Left cardiac atrium (tissue), 4 donors: ENCODE results near the gene STOML2. TPM values are rescaled to one million over a fixed set of nuclear protein-coding genes. Genes with fewer than 3 reads are reported as not detected.
A peak's percentile ranks its signal among the peaks of the same experiment; 100 is the strongest.

Experiments used
- ATAC-seq, 2 donors: fragments of 200-7000 bp; cut with Tn5 transposase; one replicate each; pipeline ENCODE4 v1.9.1; 2020; ENCODE audit warnings: mild to moderate bottlenecking in 2 of 2, moderate library complexity in 2 of 2
- DNase-seq: peaks from one replicate; pipeline ENCODE4 v3.0.0-alpha.2; 2020
- intact Hi-C, 2 donors: fragments of 100-400 bp; cut with DNase I; formaldehyde crosslinking; loops; one replicate each; pipeline versions ENCODE4 v1.14.1 to v1.15.1; 2022 to 2023
- total RNA-seq, 2 donors: library from RNA; stranded (reverse); fragmentation: NEBNext Ultra II Directional; extraction: Animal tissue kit (Norgen Biotek cat#: 25700); gene quantifications; one replicate each; pipeline ENCODE4 v1.2.1, GENCODE V29; 2021
- donor health status: DM: no; HTN: yes; CAD: no.
- donor health status: DM: no; HTN: yes; CAD: no; lungs with severe emphysema.
- donor health status: DM: yes; HTN: yes; CAD: no.
- donor health status: Dilated cardiomyopathy.

The STOML2 gene
- total RNA-seq, 2 donors from 2014 or later: 95.7 to 97.4 TPM

- DNase-seq (no peak), ATAC-seq (no peak)
- intact Hi-C loops: loop anchor here in 1 of 2 donors (10.0 kb wide), 1 partner anchor 83 kb away; no protein-coding TSS in a partner anchor
These were observed 24.9 kb downstream of the STOML2 start for GRCh38 chr9:35078066-35078465.

GRCh38 chr9:35076848-35077247 is 26.1 kb downstream of the STOML2 start:
- intact Hi-C loops: loop anchor here in 1 of 2 donors (10.0 kb wide), 1 partner anchor 82 kb away; no protein-coding TSS in a partner anchor
- DNase-seq (no peak), ATAC-seq (no peak)

GRCh38 chr9:35075358-35075757 is 27.6 kb downstream of the STOML2 start:
- intact Hi-C loops: loop anchor here in 1 of 2 donors (10.0 kb wide), 1 partner anchor 81 kb away; no protein-coding TSS in a partner anchor
- DNase-seq (no peak), ATAC-seq (no peak)

- DNase-seq (no peak), ATAC-seq (no peak)
- intact Hi-C loops: loop anchor here in 1 of 2 donors (10.0 kb wide), 1 partner anchor 80 kb away; no protein-coding TSS in a partner anchor
These were observed 28.1 kb downstream of the STOML2 start for GRCh38 chr9:35074791-35075190.

GRCh38 chr9:35074141-35074540 is 28.8 kb downstream of the STOML2 start:
- ATAC-seq: no peak
- intact Hi-C loops: loop anchor here in 1 of 2 donors (10.0 kb wide), 1 partner anchor 79 kb away; no protein-coding TSS in a partner anchor
- DNase-seq: no peak

GRCh38 chr9:35073279-35073612 is 29.7 kb downstream of the STOML2 start:
- intact Hi-C loops: loop anchor here in 1 of 2 donors (2.0 to 10.0 kb wide), 2 partner anchors 30 to 78 kb away; partner anchors contain the start of gene STOML2
- no peak for ATAC-seq
- no peak for DNase-seq

GRCh38 chr9:35072461-35073278 is 30.3 kb downstream of the STOML2 start, which contains the start of gene VCP:
Gene VCP (minus strand): TSS chr9:35072625. CDS start chr9:35072353, 272 bp downstream.
- DNase-seq (peak; percentile 99), ATAC-seq (peak; percentile 96)
- intact Hi-C loops: loop anchor here in 1 of 2 donors (2.0 to 10.0 kb wide), 2 partner anchors 30 to 78 kb away; partner anchors contain the start of gene STOML2

GRCh38 chr9:35071814-35072460 is 31.0 kb downstream of the STOML2 start:
- ATAC-seq (peak; percentile 83 to 91), DNase-seq (peak; percentile 91)
- intact Hi-C loops: loop anchor here in 1 of 2 donors (2.0 to 10.0 kb wide), 2 partner anchors 31 to 77 kb away; partner anchors contain the start of gene STOML2

GRCh38 chr9:35070823-35071813 is 31.8 kb downstream of the STOML2 start:
- intact Hi-C loops: loop anchor here in 1 of 2 donors (10.0 kb wide), 1 partner anchor 76 kb away; no protein-coding TSS in a partner anchor
- ATAC-seq (no peak), DNase-seq (no peak)

GRCh38 chr9:35069020-35069419 is 33.9 kb downstream of the STOML2 start:
- intact Hi-C loops: no loop called here
- DNase-seq: no peak
- ATAC-seq: no peak

GRCh38 chr9:35067056-35067455 is 35.9 kb downstream of the STOML2 start:
- DNase-seq (no peak), ATAC-seq (no peak)
- intact Hi-C loops: no loop called here

GRCh38 chr9:35060548-35061207 is 42.3 kb downstream of the STOML2 start:
- no peak for DNase-seq
- no peak for ATAC-seq
- intact Hi-C loops: no loop called here

GRCh38 chr9:35059438-35059837 is 43.5 kb downstream of the STOML2 start:
- no peak for ATAC-seq

GRCh38 chr9:35057271-35057620 is 45.7 kb downstream of the STOML2 start:
- DNase-seq: no peak
- ATAC-seq: no peak
- intact Hi-C loops: no loop called here

More at GRCh38 chr9:35059438-35059837, 43.5 kb downstream of the STOML2 start:
- intact Hi-C loops: no loop called here
- no peak for DNase-seq

GRCh38 chr9:35056571-35057270 is 46.2 kb downstream of the STOML2 start:
- no peak for ATAC-seq
- intact Hi-C loops: no loop called here
- no peak for DNase-seq

GRCh38 chr9:35054871-35055644 is 47.9 kb downstream of the STOML2 start:
- DNase-seq: no peak
- ATAC-seq: no peak
- intact Hi-C loops: loop anchor here in 1 of 2 donors (5.0 kb wide), 1 partner anchor 153 kb away; no protein-coding TSS in a partner anchor
